H9 (cell line): Measurements from ENCODE around the gene CFHR1. TPM values are rescaled to one million over a fixed set of nuclear protein-coding genes. Genes with fewer than 3 reads are reported as not detected.

Source experiments
- DNase-seq: peaks from one replicate; pipeline ENCODE4 v3.0.0-alpha.2; 2017
- H2AFZ ChIP-seq: one replicate; pipeline ENCODE4 v1.6.1; 2013; ENCODE audit warnings: mild to moderate bottlenecking, low read length, control low read depth, moderate library complexity
- H2AK5ac ChIP-seq: 2 replicates; pipeline ENCODE4 v1.6.1; 2013; ENCODE audit warnings: low read length, control low read depth, mixed read lengths; ENCODE audit not compliant: insufficient read length
- H2BK120ac ChIP-seq: one replicate; pipeline ENCODE4 v1.6.1; 2013; ENCODE audit warnings: low read depth, mild to moderate bottlenecking, low read length, control low read depth, inconsistent platforms; ENCODE audit not compliant: poor library complexity, severe bottlenecking
- H2BK12ac ChIP-seq: 2 replicates; pipeline ENCODE4 v1.6.1; 2013; ENCODE audit warnings: low read length, control low read depth, mixed read lengths, low read depth; ENCODE audit not compliant: insufficient read length
- H2BK15ac ChIP-seq: 2 replicates; pipeline ENCODE4 v1.6.1; 2013; ENCODE audit warnings: low read depth, low read length, control low read depth
- H2BK20ac ChIP-seq: one replicate; pipeline ENCODE4 v1.6.1; 2013; ENCODE audit warnings: low read depth, mild to moderate bottlenecking, low read length, control low read depth, inconsistent platforms; ENCODE audit not compliant: poor library complexity, severe bottlenecking
- H2BK5ac ChIP-seq: 2 replicates; pipeline ENCODE4 v1.6.1; 2013; ENCODE audit warnings: low read length, control low read depth, mixed read lengths; ENCODE audit not compliant: insufficient read length
- H3K14ac ChIP-seq: 2 replicates; pipeline ENCODE4 v1.6.1; 2013; ENCODE audit warnings: low read length, control low read depth; ENCODE audit not compliant: insufficient read depth
- H3K18ac ChIP-seq: 2 replicates; pipeline ENCODE4 v1.6.1; 2013; ENCODE audit warnings: low read depth, mild to moderate bottlenecking, mixed read lengths, low read length, control low read depth; ENCODE audit not compliant: insufficient read length
- H3K23ac ChIP-seq: 2 replicates; pipeline ENCODE4 v1.6.1; 2013; ENCODE audit warnings: low read length, control low read depth, mixed read lengths, low read depth; ENCODE audit not compliant: insufficient read length
- H3K23me2 ChIP-seq: 2 replicates; pipeline ENCODE4 v1.6.1; 2013; ENCODE audit warnings: low read depth, mild to moderate bottlenecking, mixed read lengths, low read length, control low read depth; ENCODE audit not compliant: insufficient read length, poor library complexity, severe bottlenecking
- H3K27ac ChIP-seq: 2 replicates; pipeline ENCODE4 v1.5.1; 2013; ENCODE audit warnings: low read length, control low read depth, mixed read lengths, low read depth; ENCODE audit not compliant: insufficient read length
- H3K27me3 ChIP-seq: 2 replicates; pipeline ENCODE4 v1.6.1; 2013; ENCODE audit warnings: low read length, control low read depth, inconsistent platforms; ENCODE audit not compliant: insufficient read depth
- H3K4ac ChIP-seq: 2 replicates; pipeline ENCODE4 v1.6.1; 2013; ENCODE audit warnings: low read depth, mild to moderate bottlenecking, control low read depth, inconsistent platforms, low read length, moderate library complexity
- H3K4me1 ChIP-seq: 2 replicates; pipeline ENCODE4 v1.6.1; 2013; ENCODE audit warnings: low read length, control low read depth, inconsistent platforms; ENCODE audit not compliant: insufficient read depth
- H3K4me2 ChIP-seq: 2 replicates; pipeline ENCODE4 v1.6.1; 2013; ENCODE audit warnings: low read length, control low read depth, mixed read lengths; ENCODE audit not compliant: insufficient read length, insufficient read depth
- H3K56ac ChIP-seq: 2 replicates; pipeline ENCODE4 v1.6.1; 2013; ENCODE audit warnings: low read depth, mild to moderate bottlenecking, mixed read lengths, low read length, control low read depth; ENCODE audit not compliant: insufficient read length
- H3K79me1 ChIP-seq: 2 replicates; pipeline ENCODE4 v1.6.1; 2013; ENCODE audit warnings: low read depth, mild to moderate bottlenecking, moderate library complexity, low read length, control low read depth, inconsistent platforms; ENCODE audit not compliant: insufficient read depth, poor library complexity, severe bottlenecking
- H3K79me2 ChIP-seq: 2 replicates; pipeline ENCODE4 v1.6.1; 2013; ENCODE audit warnings: low read length, control low read depth, inconsistent platforms; ENCODE audit not compliant: insufficient read depth
- H3K9ac ChIP-seq: 2 replicates; pipeline ENCODE4 v1.6.1; 2013; ENCODE audit warnings: low read length, control low read depth, mixed read lengths; ENCODE audit not compliant: insufficient read length; ENCODE audit errors: extremely low read depth
- H3K9me3 ChIP-seq: one replicate; pipeline ENCODE4 v1.6.1; 2013; ENCODE audit warnings: low read depth, low read length, inconsistent platforms; ENCODE audit not compliant: control insufficient read depth
- H3T11ph ChIP-seq: one replicate; pipeline ENCODE4 v1.6.1; 2013; ENCODE audit warnings: mild to moderate bottlenecking, low read length, control low read depth, inconsistent platforms
- H4K20me1 ChIP-seq: one replicate; pipeline ENCODE4 v1.6.1; 2013; ENCODE audit not compliant: control insufficient read depth, insufficient read length, insufficient read depth
- H4K5ac ChIP-seq: 2 replicates; pipeline ENCODE4 v1.6.1; 2013; ENCODE audit warnings: low read depth, mild to moderate bottlenecking, mixed read lengths, low read length, control low read depth; ENCODE audit not compliant: insufficient read length
- H4K8ac ChIP-seq: replicated peaks from 2 replicates; pipeline ENCODE4 v1.6.1; 2013; ENCODE audit warnings: low read length, control low read depth, mixed read lengths, low read depth; ENCODE audit not compliant: insufficient read length
- H4K91ac ChIP-seq: 2 replicates; pipeline ENCODE4 v1.6.1; 2013; ENCODE audit warnings: low read depth, mild to moderate bottlenecking, moderate library complexity, mixed read lengths, low read length, control low read depth; ENCODE audit not compliant: insufficient read length
- H3K27ac Mint-ChIP-seq, 3 experiments: 2 replicates in 2 of 3; 3 replicates in 1 of 3; pipeline ENCODE4 v1.8.0; 2020 to 2021; ENCODE audit warnings: mixed read lengths in 3 of 3, mild to moderate bottlenecking in 1 of 3, moderate library complexity in 1 of 3
- H3K27me3 Mint-ChIP-seq: 2 replicates; pipeline ENCODE4 v1.8.0; 2021; ENCODE audit warnings: low read depth, mild to moderate bottlenecking, moderate library complexity, mixed read lengths
- H3K36me3 Mint-ChIP-seq, 3 experiments: 2 replicates in 2 of 3; 3 replicates in 1 of 3; pipeline ENCODE4 v1.8.0; 2020 to 2021; ENCODE audit warnings: low read depth in 3 of 3, mixed read lengths in 3 of 3; ENCODE audit not compliant: insufficient read depth in 1 of 3
- H3K4me1 Mint-ChIP-seq, 2 experiments: 2 replicates each; pipeline ENCODE4 v1.8.0; 2020; ENCODE audit warnings: mixed read lengths in 2 of 2
- H3K4me3 Mint-ChIP-seq, 2 experiments: 2 replicates in 1 of 2; 3 replicates in 1 of 2; pipeline ENCODE4 v1.8.0; 2020 to 2021; ENCODE audit warnings: mild to moderate bottlenecking in 2 of 2, mixed read lengths in 2 of 2, moderate library complexity in 1 of 2
- H3K9me3 Mint-ChIP-seq, 2 experiments: 2 replicates in 1 of 2; 3 replicates in 1 of 2; pipeline ENCODE4 v1.8.0; 2020; ENCODE audit warnings: mild to moderate bottlenecking in 2 of 2, mixed read lengths in 2 of 2, moderate library complexity in 1 of 2
- WGBS: extraction: QIAGEN DNeasy Blood & Tissue Kit; methylation state at CpG from one replicate; pipeline ENCODE4 v1.1.7; 2013; ENCODE audit warnings: missing lambda C conversion rate, low lambda C conversion rate, mixed read lengths; ENCODE audit not compliant: insufficient read length; ENCODE audit errors: extremely low coverage; 5-methylcytosine and 5-hydroxymethylcytosine counted together
- total RNA-seq: library from RNA; stranded (reverse); gene quantifications from 2 replicates; pipeline ENCODE4 v1.2.1, GENCODE V29; 2021
- TF ChIP-seq, protein P1 (sequence below): fragments of 200-600 bp; sonication (generic); conservative IDR thresholded peaks from 3 replicates; pipeline ENCODE4 v1.8.0; 2021; ENCODE audit warnings: antibody characterized with exemption, mild to moderate bottlenecking

CFHR1 gene
- total RNA-seq, 1 experiment from 2014 or later, result not detected

DNA sequence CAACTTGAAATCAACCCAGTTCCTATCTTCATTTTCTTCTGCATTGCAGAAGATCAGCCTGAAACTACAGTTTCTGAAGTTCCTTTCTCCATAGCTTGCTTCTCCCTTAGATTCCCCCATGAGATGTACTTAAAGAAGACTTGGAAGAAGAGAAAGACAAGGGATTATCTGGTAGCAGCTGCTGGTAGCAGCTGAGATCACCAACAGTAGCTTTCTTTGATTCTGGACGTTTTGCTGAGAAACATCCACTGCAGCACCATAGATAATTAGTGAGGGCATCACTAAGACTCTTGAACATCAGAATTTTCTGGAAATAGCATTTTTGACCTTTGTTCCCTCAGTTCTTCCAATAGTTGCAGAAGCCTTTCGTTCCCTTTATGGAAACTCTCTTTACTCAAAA, 45.4 kb upstream of the CFHR1 start:
- H4K91ac ChIP-seq, result no peak overlapping the region
- TF ChIP-seq, protein P1, sequence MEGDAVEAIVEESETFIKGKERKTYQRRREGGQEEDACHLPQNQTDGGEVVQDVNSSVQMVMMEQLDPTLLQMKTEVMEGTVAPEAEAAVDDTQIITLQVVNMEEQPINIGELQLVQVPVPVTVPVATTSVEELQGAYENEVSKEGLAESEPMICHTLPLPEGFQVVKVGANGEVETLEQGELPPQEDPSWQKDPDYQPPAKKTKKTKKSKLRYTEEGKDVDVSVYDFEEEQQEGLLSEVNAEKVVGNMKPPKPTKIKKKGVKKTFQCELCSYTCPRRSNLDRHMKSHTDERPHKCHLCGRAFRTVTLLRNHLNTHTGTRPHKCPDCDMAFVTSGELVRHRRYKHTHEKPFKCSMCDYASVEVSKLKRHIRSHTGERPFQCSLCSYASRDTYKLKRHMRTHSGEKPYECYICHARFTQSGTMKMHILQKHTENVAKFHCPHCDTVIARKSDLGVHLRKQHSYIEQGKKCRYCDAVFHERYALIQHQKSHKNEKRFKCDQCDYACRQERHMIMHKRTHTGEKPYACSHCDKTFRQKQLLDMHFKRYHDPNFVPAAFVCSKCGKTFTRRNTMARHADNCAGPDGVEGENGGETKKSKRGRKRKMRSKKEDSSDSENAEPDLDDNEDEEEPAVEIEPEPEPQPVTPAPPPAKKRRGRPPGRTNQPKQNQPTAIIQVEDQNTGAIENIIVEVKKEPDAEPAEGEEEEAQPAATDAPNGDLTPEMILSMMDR, result no peak
- no peak overlapping the region for H3K18ac ChIP-seq
- no peak overlapping the region for H3K9ac ChIP-seq
- H3K36me3 Mint-ChIP-seq, result no peaks in the 10 kb centered on the region
- H3K9me3 ChIP-seq, result no peaks in the 10 kb centered on the region
- no peaks in the 10 kb centered on the region for H3K27me3 ChIP-seq
- no peak overlapping the region for H3T11ph ChIP-seq
- H3K4me3 Mint-ChIP-seq, result no peak overlapping the region
- no CpG with 5 or more reads among the region's 2 CpGs for WGBS
- H3K23me2 ChIP-seq, result no peaks in the 10 kb centered on the region
- no peak overlapping the region for H3K4me2 ChIP-seq
- H3K79me1 ChIP-seq, result no peaks in the 10 kb centered on the region
- no peaks in the 10 kb centered on the region for H3K4me1 Mint-ChIP-seq
- no peak overlapping the region for H2AK5ac ChIP-seq
- no peak overlapping the region for H3K4ac ChIP-seq
- no peak overlapping the region for H3K27ac ChIP-seq
- H3K23ac ChIP-seq, result no peak overlapping the region
- no peak overlapping the region for H2BK15ac ChIP-seq
- no peak overlapping the region for H2BK12ac ChIP-seq
- no peak overlapping the region for H4K8ac ChIP-seq
- H2BK5ac ChIP-seq, result no peak overlapping the region
- no peak overlapping the region for H2BK120ac ChIP-seq
- H2BK20ac ChIP-seq, result no peak overlapping the region
- no peaks in the 10 kb centered on the region for H3K9me3 Mint-ChIP-seq
- H3K27ac Mint-ChIP-seq, result no peak overlapping the region
- no peaks in the 10 kb centered on the region for H3K27me3 Mint-ChIP-seq
- no peaks in the 10 kb centered on the region for H4K20me1 ChIP-seq
- H4K5ac ChIP-seq, result no peak overlapping the region
- no peaks in the 10 kb centered on the region for H3K79me2 ChIP-seq
- DNase-seq, result no peak
- no peak overlapping the region for H2AFZ ChIP-seq
- H3K14ac ChIP-seq, result no peak overlapping the region
- H3K56ac ChIP-seq, result no peak overlapping the region
- no peaks in the 10 kb centered on the region for H3K4me1 ChIP-seq
